ENCODE measurements around the gene CDR2. TPM values are rescaled to one million over a fixed set of nuclear protein-coding genes. Genes with fewer than 3 reads are reported as not detected.

The CDR2 gene
- total and polyA plus RNA-seq, 9 of the 15 experiments (the other 6 are each of a cell fraction or from before 2014, with no cell fraction given), result 4.6 to 30.3 (median 19.9) TPM

GRCh38 chr16:22353191-22353919 is 21.1 kb downstream of the CDR2 start (continued):
- no peak for TF ChIP-seq TRIM25 (IDR thresholded peaks at IDR 0.05; ENCODE audit: borderline replicate concordance)
- TF ChIP-seq NFATC3 (IDR thresholded peaks at IDR 0.05), result no peak
- TF ChIP-seq MYC (IDR thresholded peaks at IDR 0.05; ENCODE audit: low read depth, low read length), result no peak
- no peak for TF ChIP-seq MYC (CRISPR knock-in tag; IDR thresholded peaks at IDR 0.05; ENCODE audit: borderline replicate concordance, low read depth)
- peak; percentile 98 for TF ChIP-seq HMBOX1 (IDR thresholded peaks at IDR 0.05)
- TF ChIP-seq HDAC8 (tag; IDR thresholded peaks at IDR 0.05), result no peak
- no peak for TF ChIP-seq ETV1 (tag; conservative IDR thresholded peaks at IDR 0.05; ENCODE audit: low read depth)
- TF ChIP-seq, protein P1, sequence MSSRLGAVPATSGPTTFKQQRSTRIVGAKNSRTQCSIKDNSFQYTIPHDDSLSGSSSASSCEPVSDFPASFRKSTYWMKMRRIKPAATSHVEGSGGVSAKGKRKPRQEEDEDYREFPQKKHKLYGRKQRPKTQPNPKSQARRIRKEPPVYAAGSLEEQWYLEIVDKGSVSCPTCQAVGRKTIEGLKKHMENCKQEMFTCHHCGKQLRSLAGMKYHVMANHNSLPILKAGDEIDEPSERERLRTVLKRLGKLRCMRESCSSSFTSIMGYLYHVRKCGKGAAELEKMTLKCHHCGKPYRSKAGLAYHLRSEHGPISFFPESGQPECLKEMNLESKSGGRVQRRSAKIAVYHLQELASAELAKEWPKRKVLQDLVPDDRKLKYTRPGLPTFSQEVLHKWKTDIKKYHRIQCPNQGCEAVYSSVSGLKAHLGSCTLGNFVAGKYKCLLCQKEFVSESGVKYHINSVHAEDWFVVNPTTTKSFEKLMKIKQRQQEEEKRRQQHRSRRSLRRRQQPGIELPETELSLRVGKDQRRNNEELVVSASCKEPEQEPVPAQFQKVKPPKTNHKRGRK (tag; IDR thresholded peaks at IDR 0.05), result no peak
- TF ChIP-seq TBP (optimal IDR thresholded peaks at IDR 0.05; ENCODE audit: low read depth, low read length), result no peak
- TF ChIP-seq HMGN3 (IDR thresholded peaks at IDR 0.05; ENCODE audit: borderline replicate concordance, extremely low read depth, insufficient read length, low read depth, low read length), result no peak
- no peak for TF ChIP-seq ZBTB17 (CRISPR knock-in tag; IDR thresholded peaks at IDR 0.05)
- TF ChIP-seq EP300 (IDR thresholded peaks at IDR 0.05; ENCODE audit: low read length), result no peak
- peak; percentile 87 for TF ChIP-seq SOX6 (IDR thresholded peaks at IDR 0.05)
- TF ChIP-seq ZNF57 (CRISPR knock-in tag; IDR thresholded peaks at IDR 0.05), result no peak
- no peak for TF ChIP-seq FOXJ2 (tag; IDR thresholded peaks at IDR 0.05)
- no peak for TF ChIP-seq ZBTB7A (IDR thresholded peaks at IDR 0.05; ENCODE audit: borderline replicate concordance, control insufficient read depth, low read depth, low read length)
- TF ChIP-seq MTA1 (IDR thresholded peaks at IDR 0.05; ENCODE audit: borderline replicate concordance), result no peak
- no peak for TF ChIP-seq XRCC5 (IDR thresholded peaks at IDR 0.05; ENCODE audit: low read depth, low read length)
- TF ChIP-seq MIER1 (IDR thresholded peaks at IDR 0.05; ENCODE audit: low read depth), result no peak
- TF ChIP-seq RBM39 (optimal IDR thresholded peaks at IDR 0.05; ENCODE audit: low read depth, low read length), result no peak
- no peak for TF ChIP-seq TEAD2 (tag; IDR thresholded peaks at IDR 0.05)
- peak in 1 of 2 experiments; percentile 11; a peak in 1 of 4 replicates for TF ChIP-seq RCOR1 (IDR thresholded peaks at IDR 0.05; ENCODE audit: borderline replicate concordance in 1 of 2, low read depth in 2 of 2, low read length in 2 of 2)
- TF ChIP-seq, protein P2, sequence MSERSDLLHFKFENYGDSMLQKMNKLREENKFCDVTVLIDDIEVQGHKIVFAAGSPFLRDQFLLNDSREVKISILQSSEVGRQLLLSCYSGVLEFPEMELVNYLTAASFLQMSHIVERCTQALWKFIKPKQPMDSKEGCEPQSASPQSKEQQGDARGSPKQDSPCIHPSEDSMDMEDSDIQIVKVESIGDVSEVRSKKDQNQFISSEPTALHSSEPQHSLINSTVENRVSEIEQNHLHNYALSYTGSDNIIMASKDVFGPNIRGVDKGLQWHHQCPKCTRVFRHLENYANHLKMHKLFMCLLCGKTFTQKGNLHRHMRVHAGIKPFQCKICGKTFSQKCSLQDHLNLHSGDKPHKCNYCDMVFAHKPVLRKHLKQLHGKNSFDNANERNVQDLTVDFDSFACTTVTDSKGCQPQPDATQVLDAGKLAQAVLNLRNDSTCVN (CRISPR knock-in tag; IDR thresholded peaks at IDR 0.05), result no peak
- TF ChIP-seq XRCC4 (IDR thresholded peaks at IDR 0.05; ENCODE audit: extremely low read depth, insufficient read depth, insufficient read length), result no peak
- no peak for TF ChIP-seq CREM (IDR thresholded peaks at IDR 0.05; ENCODE audit: low read depth)
